DND-41 (cell line): ENCODE results near the gene CACNA1A.

Experiments
- ATAC-seq: fragments of 200-7000 bp; cut with Tn5 transposase; 3 replicates; pipeline ENCODE4 v1.9.1; 2021; ENCODE audit warnings: low read depth; ENCODE audit not compliant: insufficient read depth
- DNase-seq: peaks from one replicate; pipeline ENCODE4 v3.0.0-alpha.2; 2020
- H2AFZ ChIP-seq: 2 replicates; pipeline ENCODE4 v1.6.0; 2012; ENCODE audit warnings: low read depth, low read length
- H3K27ac ChIP-seq: 2 replicates; pipeline ENCODE4 v1.5.1; 2012; ENCODE audit warnings: low read length, inconsistent platforms
- H3K27me3 ChIP-seq: fragments of 200-600 bp; sonication (generic); 2 replicates; pipeline ENCODE4 v1.6.0; 2012; ENCODE audit warnings: low read length, mild to moderate bottlenecking, inconsistent platforms; ENCODE audit not compliant: insufficient read depth, poor library complexity
- H3K36me3 ChIP-seq: 2 replicates; pipeline ENCODE4 v1.5.1; 2012; ENCODE audit warnings: low read length, inconsistent platforms; ENCODE audit not compliant: insufficient read depth
- H3K4me1 ChIP-seq: 2 replicates; pipeline ENCODE4 v1.5.1; 2012; ENCODE audit warnings: mild to moderate bottlenecking, low read length; ENCODE audit not compliant: insufficient read depth
- H3K4me2 ChIP-seq: 2 replicates; pipeline ENCODE4 v1.6.0; 2012; ENCODE audit warnings: mild to moderate bottlenecking, moderate library complexity, low read length, inconsistent platforms; ENCODE audit not compliant: insufficient read depth
- H3K4me3 ChIP-seq, 2 experiments: fragments of 200-600 bp in 1 of 2; shearing (Covaris generic) in 1 of 2; 2 replicates each; pipeline ENCODE4 v1.5.1; 2012 to 2016; ENCODE audit warnings: inconsistent platforms in 2 of 2, low read length in 2 of 2, mild to moderate bottlenecking in 2 of 2, low read depth in 1 of 2, moderate library complexity in 1 of 2
- H3K79me2 ChIP-seq: 2 replicates; pipeline ENCODE4 v1.6.0; 2012; ENCODE audit warnings: low read length, inconsistent platforms; ENCODE audit not compliant: insufficient read depth
- H3K9ac ChIP-seq: 2 replicates; pipeline ENCODE4 v1.6.0; 2012; ENCODE audit warnings: low read depth, mild to moderate bottlenecking, inconsistent platforms, low read length, moderate library complexity
- H3K9me3 ChIP-seq: 2 replicates; pipeline ENCODE4 v1.5.1; 2012; ENCODE audit warnings: low read length, moderate library complexity, mild to moderate bottlenecking, inconsistent platforms; ENCODE audit not compliant: insufficient read depth, severe bottlenecking
- H4K20me1 ChIP-seq: 2 replicates; pipeline ENCODE4 v1.6.0; 2012; ENCODE audit warnings: low read length; ENCODE audit not compliant: insufficient read depth
- EZH2 ChIP-seq: IDR thresholded peaks from 3 replicates; pipeline ENCODE4 v1.6.1; 2012; ENCODE audit warnings: borderline replicate concordance, low read depth, mild to moderate bottlenecking, moderate library complexity, low read length, inconsistent platforms; ENCODE audit not compliant: severe bottlenecking
- TF ChIP-seq, protein P1 (sequence below): IDR thresholded peaks from 2 replicates; pipeline ENCODE4 v1.5.1; 2012; ENCODE audit warnings: borderline replicate concordance, low read length, moderate library complexity, mild to moderate bottlenecking; ENCODE audit not compliant: poor library complexity, severe bottlenecking; ENCODE audit errors: extremely low read depth

CACNA1A gene

DNA sequence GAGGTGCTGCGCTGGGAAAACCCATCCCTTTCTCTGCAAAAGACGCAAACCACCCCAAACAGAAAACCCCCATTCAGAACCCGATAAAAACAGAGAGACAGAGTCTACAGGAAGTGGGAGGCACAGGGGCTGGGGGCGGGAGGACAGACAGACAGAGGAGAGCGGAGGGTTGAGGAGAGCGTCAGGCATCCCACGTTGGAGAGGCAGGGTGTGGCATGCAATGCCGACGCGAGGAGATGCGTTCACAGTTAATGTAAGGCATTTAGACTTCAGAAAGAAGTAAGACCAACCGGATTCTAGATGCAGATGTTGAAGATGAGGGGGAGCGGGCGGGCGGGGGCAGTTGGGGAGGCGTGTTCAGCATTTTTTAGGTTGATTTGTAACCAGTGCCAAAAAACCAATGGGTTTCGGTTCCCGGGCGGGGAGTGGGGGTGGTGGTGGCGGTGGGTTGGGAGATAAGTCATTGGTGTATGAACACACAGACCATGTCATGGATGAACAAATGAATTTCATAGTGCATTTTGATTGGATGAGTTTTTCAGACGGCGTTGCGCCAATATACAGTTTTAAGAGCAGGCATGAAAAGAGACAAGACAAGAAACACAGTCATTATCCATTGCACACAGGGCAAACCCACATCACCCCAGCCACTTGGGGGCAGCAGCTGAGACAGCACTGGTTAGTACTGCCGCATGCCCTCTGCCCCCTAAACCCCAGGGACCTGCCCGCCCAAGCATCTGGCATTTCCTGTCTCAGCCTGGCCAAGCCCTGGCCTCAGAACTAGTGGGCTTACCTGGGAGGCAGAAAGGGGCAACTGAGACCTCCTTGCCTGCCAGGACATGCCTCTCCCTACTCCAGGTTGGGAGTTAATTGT is 264.8 kb downstream of the CACNA1A start:
- Histone ChIP-seq H3K27me3 (no peaks in the 10 kb centered on the region), H2AFZ (0 out of 2 replicates have a peak overlapping the region, but pooled peaks have one; percentile 5), H3K9me3 (no peaks in the 10 kb centered on the region), H3K4me1 (no peaks in the 10 kb centered on the region), H3K4me2 (no peak overlapping the region), H3K79me2 (no peaks in the 10 kb centered on the region), H3K4me3 (no peak overlapping the region), H3K36me3 (no peaks in the 10 kb centered on the region), H3K9ac (no peak overlapping the region), H4K20me1 (no peaks in the 10 kb centered on the region), H3K27ac (no peak overlapping the region)
- ATAC-seq (0 out of 3 replicates have a peak, but pooled peaks have one; percentile 33), DNase-seq (peak; percentile 13)
- TF ChIP-seq, protein P1, sequence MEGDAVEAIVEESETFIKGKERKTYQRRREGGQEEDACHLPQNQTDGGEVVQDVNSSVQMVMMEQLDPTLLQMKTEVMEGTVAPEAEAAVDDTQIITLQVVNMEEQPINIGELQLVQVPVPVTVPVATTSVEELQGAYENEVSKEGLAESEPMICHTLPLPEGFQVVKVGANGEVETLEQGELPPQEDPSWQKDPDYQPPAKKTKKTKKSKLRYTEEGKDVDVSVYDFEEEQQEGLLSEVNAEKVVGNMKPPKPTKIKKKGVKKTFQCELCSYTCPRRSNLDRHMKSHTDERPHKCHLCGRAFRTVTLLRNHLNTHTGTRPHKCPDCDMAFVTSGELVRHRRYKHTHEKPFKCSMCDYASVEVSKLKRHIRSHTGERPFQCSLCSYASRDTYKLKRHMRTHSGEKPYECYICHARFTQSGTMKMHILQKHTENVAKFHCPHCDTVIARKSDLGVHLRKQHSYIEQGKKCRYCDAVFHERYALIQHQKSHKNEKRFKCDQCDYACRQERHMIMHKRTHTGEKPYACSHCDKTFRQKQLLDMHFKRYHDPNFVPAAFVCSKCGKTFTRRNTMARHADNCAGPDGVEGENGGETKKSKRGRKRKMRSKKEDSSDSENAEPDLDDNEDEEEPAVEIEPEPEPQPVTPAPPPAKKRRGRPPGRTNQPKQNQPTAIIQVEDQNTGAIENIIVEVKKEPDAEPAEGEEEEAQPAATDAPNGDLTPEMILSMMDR, result peak; percentile 36
- TF ChIP-seq EZH2, result no peak

DNA sequence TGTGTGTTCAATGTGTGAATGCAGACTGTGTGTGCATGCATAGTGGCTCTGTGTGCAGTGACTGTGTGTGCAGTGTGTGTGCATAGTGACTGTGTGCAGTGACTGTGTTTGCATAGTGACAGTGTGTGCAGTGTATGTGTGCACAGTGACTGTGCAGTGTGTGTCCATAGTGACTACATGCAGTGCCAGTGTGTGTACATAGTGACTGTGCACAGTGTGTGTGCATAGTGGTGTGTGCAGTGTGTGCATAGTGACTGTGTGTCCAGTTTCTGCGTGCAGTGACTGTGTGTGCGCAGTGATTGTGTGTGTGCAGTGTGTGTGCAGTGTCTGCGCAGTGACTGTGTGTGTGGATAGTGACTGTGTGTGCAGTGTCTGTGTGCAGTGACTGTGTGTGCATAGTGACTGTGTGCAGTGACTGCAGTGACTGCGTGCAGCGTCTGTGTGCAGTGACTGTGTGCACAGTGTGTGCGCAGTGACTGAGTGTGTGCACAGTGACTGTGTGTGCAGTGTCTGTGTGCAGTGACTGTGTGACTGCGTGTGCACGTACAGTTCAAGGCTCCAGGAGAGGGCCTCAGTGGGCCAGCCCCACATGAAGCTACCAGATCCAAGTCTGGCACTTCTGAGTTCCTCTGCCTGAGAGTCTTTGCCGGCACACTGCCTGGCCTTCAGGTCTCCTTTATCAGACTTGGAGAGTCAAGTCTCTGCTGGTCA is 265.8 kb downstream of the CACNA1A start:
- Histone ChIP-seq H3K4me1 (no peaks in the 10 kb centered on the region), H2AFZ (no peak overlapping the region), H3K27ac (no peak overlapping the region), H3K4me2 (no peak overlapping the region), H3K9me3 (peaks cover 3% of the 10 kb centered on the region), H3K36me3 (no peaks in the 10 kb centered on the region), H3K4me3 (no peak overlapping the region), H3K27me3 (no peaks in the 10 kb centered on the region), H4K20me1 (no peaks in the 10 kb centered on the region), H3K9ac (no peak overlapping the region), H3K79me2 (no peaks in the 10 kb centered on the region)
- no peak for TF ChIP-seq EZH2
- TF ChIP-seq, protein P1, result peak; percentile 3
- DNase-seq, result no peak
- ATAC-seq, result no peak

DNA sequence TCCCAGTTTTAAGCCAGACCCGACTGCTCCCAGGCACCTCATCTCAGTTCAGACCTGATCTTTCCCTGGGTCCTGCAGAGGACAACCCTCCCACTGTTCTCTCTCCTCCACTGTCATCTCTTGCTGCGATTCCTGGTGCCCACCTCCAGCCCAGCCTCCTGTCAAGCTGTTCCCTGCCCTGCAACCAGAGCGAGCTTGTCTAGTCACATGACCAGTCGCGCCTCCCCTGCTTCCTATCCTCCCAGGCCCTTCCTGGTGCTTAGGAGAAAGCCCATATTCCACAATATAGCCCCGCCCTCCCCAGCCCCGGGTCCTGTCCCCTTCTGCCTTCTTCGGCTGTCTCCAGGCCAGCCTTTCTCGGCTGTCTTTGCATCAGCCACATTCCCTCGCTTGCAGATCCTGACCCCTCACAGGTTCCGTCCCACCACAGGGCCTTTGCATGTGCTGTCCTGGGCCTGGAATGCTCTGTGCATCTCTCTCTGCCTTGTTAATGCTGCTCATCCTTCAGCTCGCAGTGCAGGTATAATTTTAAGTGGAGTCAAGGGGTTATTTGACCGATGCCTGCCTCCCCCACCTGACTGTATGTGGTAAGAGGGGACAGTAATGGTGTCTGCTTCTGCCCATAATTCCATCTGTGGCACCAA is 267.3 kb downstream of the CACNA1A start:
- Histone ChIP-seq H3K9me3 (peaks cover 7% of the 10 kb centered on the region), H3K4me1 (0 out of 2 replicates have a peak, but pooled peaks cover 4% of the 10 kb centered on the region), H3K4me3 (no peak overlapping the region), H3K36me3 (no peaks in the 10 kb centered on the region), H3K4me2 (no peak overlapping the region), H3K9ac (no peak overlapping the region), H3K27me3 (no peaks in the 10 kb centered on the region), H2AFZ (no peak overlapping the region), H3K79me2 (no peaks in the 10 kb centered on the region), H3K27ac (no peak overlapping the region), H4K20me1 (no peaks in the 10 kb centered on the region)
- DNase-seq, result no peak
- TF ChIP-seq EZH2, result no peak
- TF ChIP-seq, protein P1, result no peak
- no peak for ATAC-seq
